ENCODE results near the gene TMEM26. TPM values are rescaled to one million over a fixed set of nuclear protein-coding genes. Genes with fewer than 3 reads are reported as not detected.

The TMEM26 gene
- total and polyA plus RNA-seq, 2 of the 13 experiments (the other 11 are each of a cell fraction or from before 2014, with no cell fraction given), result not detected

DNA sequence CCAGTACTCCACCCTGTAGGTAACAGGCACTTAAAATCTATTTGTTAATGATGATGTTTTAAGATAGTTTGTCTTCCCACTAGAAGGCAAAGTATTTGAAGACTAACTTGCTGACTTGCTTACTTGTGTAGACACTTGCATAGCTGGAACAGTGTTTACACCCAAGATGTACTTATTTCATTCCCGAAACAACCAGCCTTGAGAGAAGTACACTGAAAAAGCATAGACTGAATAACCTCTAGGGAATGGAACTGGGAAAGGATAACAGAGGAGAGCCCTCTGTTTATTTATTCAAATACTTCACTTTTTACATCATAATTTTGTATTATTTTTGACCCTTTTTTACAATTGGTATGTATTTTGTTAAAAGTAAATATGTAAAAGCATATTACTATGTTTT lies 33.1 kb upstream of the TMEM26 start:
- ChIA-PET CTCF (ENCODE audit: low intra/inter-chr PET ratio, low total read pairs) (no interaction called here), POLR2A (no interaction called here)
- Histone ChIP-seq H3K4me2 (ENCODE audit: low read depth, low read length) (no peak overlapping the region), H3K27ac (ENCODE audit: extremely low read length, insufficient read depth, low read length) (no peak overlapping the region), H3K36me3 (replicated peaks in 1 of 2; ENCODE audit: control insufficient read depth in 1 of 2, insufficient read depth in 2 of 2, low read length in 2 of 2) (no peaks in the 10 kb centered on the region), H3K9me3 (ENCODE audit: low read length) (no peaks in the 10 kb centered on the region), H4K20me1 (ENCODE audit: insufficient read depth, low read length) (no peaks in the 10 kb centered on the region), H3K27me3 (ENCODE audit: control insufficient read depth in 1 of 2, insufficient read depth in 2 of 2, low read length in 2 of 2) (no peaks in the 10 kb centered on the region), H3K9ac (ENCODE audit: insufficient read depth, low read depth, low read length) (no peak overlapping the region), H3K79me2 (ENCODE audit: insufficient read depth, low read length) (no peaks in the 10 kb centered on the region), H3K4me1 (ENCODE audit: insufficient read depth, low read length) (no peaks in the 10 kb centered on the region), H3K4me3 (replicated peaks in 1 of 3; ENCODE audit: insufficient read depth in 1 of 3, low read depth in 2 of 3, low read length in 3 of 3) (no peak overlapping the region), H2AFZ (ENCODE audit: low read length) (no peak overlapping the region)
- TF ChIP-seq ZNF598 (CRISPR knock-in tag; IDR thresholded peaks at IDR 0.05; ENCODE audit: borderline replicate concordance) (no peak), SP5 (CRISPR knock-in tag; IDR thresholded peaks at IDR 0.05; ENCODE audit: borderline replicate concordance, low read depth) (no peak), NR2F6 (IDR thresholded peaks at IDR 0.05) (no peak), NR2F6 (CRISPR knock-in tag; IDR thresholded peaks at IDR 0.05) (no peak), RBAK (CRISPR knock-in tag; IDR thresholded peaks at IDR 0.05) (no peak), SSRP1 (CRISPR knock-in tag; IDR thresholded peaks at IDR 0.05) (no peak), CBX2 (IDR thresholded peaks at IDR 0.05; ENCODE audit: low read depth, low read length) (no peak), CBX2 (CRISPR knock-in tag; IDR thresholded peaks at IDR 0.05; ENCODE audit: low read depth) (no peak)
- TF ChIP-seq, protein P1, sequence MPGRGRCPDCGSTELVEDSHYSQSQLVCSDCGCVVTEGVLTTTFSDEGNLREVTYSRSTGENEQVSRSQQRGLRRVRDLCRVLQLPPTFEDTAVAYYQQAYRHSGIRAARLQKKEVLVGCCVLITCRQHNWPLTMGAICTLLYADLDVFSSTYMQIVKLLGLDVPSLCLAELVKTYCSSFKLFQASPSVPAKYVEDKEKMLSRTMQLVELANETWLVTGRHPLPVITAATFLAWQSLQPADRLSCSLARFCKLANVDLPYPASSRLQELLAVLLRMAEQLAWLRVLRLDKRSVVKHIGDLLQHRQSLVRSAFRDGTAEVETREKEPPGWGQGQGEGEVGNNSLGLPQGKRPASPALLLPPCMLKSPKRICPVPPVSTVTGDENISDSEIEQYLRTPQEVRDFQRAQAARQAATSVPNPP (CRISPR knock-in tag; IDR thresholded peaks at IDR 0.05), result no peak
- TF ChIP-seq, protein P2, sequence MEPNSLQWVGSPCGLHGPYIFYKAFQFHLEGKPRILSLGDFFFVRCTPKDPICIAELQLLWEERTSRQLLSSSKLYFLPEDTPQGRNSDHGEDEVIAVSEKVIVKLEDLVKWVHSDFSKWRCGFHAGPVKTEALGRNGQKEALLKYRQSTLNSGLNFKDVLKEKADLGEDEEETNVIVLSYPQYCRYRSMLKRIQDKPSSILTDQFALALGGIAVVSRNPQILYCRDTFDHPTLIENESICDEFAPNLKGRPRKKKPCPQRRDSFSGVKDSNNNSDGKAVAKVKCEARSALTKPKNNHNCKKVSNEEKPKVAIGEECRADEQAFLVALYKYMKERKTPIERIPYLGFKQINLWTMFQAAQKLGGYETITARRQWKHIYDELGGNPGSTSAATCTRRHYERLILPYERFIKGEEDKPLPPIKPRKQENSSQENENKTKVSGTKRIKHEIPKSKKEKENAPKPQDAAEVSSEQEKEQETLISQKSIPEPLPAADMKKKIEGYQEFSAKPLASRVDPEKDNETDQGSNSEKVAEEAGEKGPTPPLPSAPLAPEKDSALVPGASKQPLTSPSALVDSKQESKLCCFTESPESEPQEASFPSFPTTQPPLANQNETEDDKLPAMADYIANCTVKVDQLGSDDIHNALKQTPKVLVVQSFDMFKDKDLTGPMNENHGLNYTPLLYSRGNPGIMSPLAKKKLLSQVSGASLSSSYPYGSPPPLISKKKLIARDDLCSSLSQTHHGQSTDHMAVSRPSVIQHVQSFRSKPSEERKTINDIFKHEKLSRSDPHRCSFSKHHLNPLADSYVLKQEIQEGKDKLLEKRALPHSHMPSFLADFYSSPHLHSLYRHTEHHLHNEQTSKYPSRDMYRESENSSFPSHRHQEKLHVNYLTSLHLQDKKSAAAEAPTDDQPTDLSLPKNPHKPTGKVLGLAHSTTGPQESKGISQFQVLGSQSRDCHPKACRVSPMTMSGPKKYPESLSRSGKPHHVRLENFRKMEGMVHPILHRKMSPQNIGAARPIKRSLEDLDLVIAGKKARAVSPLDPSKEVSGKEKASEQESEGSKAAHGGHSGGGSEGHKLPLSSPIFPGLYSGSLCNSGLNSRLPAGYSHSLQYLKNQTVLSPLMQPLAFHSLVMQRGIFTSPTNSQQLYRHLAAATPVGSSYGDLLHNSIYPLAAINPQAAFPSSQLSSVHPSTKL (CRISPR knock-in tag; IDR thresholded peaks at IDR 0.05), result no peak
- TF ChIP-seq, protein P3, sequence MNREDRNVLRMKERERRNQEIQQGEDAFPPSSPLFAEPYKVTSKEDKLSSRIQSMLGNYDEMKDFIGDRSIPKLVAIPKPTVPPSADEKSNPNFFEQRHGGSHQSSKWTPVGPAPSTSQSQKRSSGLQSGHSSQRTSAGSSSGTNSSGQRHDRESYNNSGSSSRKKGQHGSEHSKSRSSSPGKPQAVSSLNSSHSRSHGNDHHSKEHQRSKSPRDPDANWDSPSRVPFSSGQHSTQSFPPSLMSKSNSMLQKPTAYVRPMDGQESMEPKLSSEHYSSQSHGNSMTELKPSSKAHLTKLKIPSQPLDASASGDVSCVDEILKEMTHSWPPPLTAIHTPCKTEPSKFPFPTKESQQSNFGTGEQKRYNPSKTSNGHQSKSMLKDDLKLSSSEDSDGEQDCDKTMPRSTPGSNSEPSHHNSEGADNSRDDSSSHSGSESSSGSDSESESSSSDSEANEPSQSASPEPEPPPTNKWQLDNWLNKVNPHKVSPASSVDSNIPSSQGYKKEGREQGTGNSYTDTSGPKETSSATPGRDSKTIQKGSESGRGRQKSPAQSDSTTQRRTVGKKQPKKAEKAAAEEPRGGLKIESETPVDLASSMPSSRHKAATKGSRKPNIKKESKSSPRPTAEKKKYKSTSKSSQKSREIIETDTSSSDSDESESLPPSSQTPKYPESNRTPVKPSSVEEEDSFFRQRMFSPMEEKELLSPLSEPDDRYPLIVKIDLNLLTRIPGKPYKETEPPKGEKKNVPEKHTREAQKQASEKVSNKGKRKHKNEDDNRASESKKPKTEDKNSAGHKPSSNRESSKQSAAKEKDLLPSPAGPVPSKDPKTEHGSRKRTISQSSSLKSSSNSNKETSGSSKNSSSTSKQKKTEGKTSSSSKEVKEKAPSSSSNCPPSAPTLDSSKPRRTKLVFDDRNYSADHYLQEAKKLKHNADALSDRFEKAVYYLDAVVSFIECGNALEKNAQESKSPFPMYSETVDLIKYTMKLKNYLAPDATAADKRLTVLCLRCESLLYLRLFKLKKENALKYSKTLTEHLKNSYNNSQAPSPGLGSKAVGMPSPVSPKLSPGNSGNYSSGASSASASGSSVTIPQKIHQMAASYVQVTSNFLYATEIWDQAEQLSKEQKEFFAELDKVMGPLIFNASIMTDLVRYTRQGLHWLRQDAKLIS (CRISPR knock-in tag; IDR thresholded peaks at IDR 0.05), result no peak
- BruUV-seq (replicated peaks), result no TSS peak
- WGBS (ENCODE audit: low lambda C conversion rate), result 90% methylated on average over 1 of the region's 1 CpG
- FAIRE-seq (no peak), DNase-seq (ENCODE audit: low spot score) (no peak), ATAC-seq (no peak)
- intact Hi-C loops (cut with micrococcal nuclease; ENCODE audit: unreplicated experiment) (no loop called here), in situ Hi-C loops (cut with HindIII; ENCODE audit: extremely low pct_ligation_motif_present, low pct_unique_long_range_greater_than_20kb) (no loop called here)
